Right ventricle myocardium superior (tissue), 1 donor: Measurements from ENCODE around the gene KYAT1. TPM values are rescaled to one million over a fixed set of nuclear protein-coding genes. Genes with fewer than 3 reads are reported as not detected.
"Not testable (repeated sequence)": the region's sequence is repeated elsewhere in the genome, so short reads cannot be mapped to it uniquely, and the experiment has no call there.

Experiments
- ATAC-seq: fragments of 200-7000 bp; cut with Tn5 transposase; one replicate; pipeline ENCODE4 v1.9.1; 2020; ENCODE audit warnings: mild to moderate bottlenecking; ENCODE audit not compliant: poor library complexity
- DNase-seq: peaks from one replicate; pipeline ENCODE4 v3.0.0-alpha.2; 2020
- intact Hi-C: fragments of 100-400 bp; cut with DNase I; formaldehyde crosslinking; loops from one replicate; pipeline ENCODE4 v1.11.2; 2022
- total RNA-seq: library from RNA; stranded (reverse); fragmentation: NEBNext Ultra II Directional; extraction: Animal tissue kit (Norgen Biotek cat#: 25700); gene quantifications from one replicate; pipeline ENCODE4 v1.2.1, GENCODE V29; 2021
- donor health status: DM: no; HTN: yes; CAD: no; lungs with severe emphysema.

The KYAT1 gene
- total RNA-seq, 1 donor from 2014 or later, result 12.6 TPM

GRCh38 chr9:128892221-128892921 lies 10.6 kb upstream of the KYAT1 start:
- intact Hi-C loops, result no loop called here
- ATAC-seq, result peak; percentile 89
- peak; percentile 91 for DNase-seq

GRCh38 chr9:128891321-128892220 lies 9.8 kb upstream of the KYAT1 start:
- ATAC-seq (no peak), DNase-seq (no peak)
- intact Hi-C loops, result no loop called here

- intact Hi-C loops, result no loop called here
- DNase-seq (no peak), ATAC-seq (no peak)
Observed at GRCh38 chr9:128887914-128888350, 6.2 kb upstream of the KYAT1 start.

- intact Hi-C loops, result no loop called here
- ATAC-seq, result no peak
- no peak for DNase-seq
Observed at GRCh38 chr9:128887049-128887448, 5.3 kb upstream of the KYAT1 start.

- intact Hi-C loops, result no loop called here
- no peak for DNase-seq
- no peak for ATAC-seq
Observed at GRCh38 chr9:128886211-128886891, 4.6 kb upstream of the KYAT1 start.

GRCh38 chr9:128885798-128886197 lies 4.0 kb upstream of the KYAT1 start:
- intact Hi-C loops, result no loop called here
- no peak for DNase-seq
- no peak for ATAC-seq

- DNase-seq (no peak), ATAC-seq (no peak)
- intact Hi-C loops, result no loop called here
Observed at GRCh38 chr9:128885376-128885775, 3.6 kb upstream of the KYAT1 start.

- intact Hi-C loops, result loop anchor here (5.0 kb wide), 1 partner anchor 38 kb away; the partner anchor contains the start of gene PHYHD1
- ATAC-seq, result no peak
Observed at GRCh38 chr9:128884164-128884563, 2.4 kb upstream of the KYAT1 start.

GRCh38 chr9:128882677-128883603 lies 1.2 kb upstream of the KYAT1 start:
- intact Hi-C loops, result loop anchor here (5.0 kb wide), 1 partner anchor 39 kb away; the partner anchor contains the start of gene PHYHD1
- DNase-seq, result no peak

More at GRCh38 chr9:128884164-128884563, 2.4 kb upstream of the KYAT1 start:
- no peak for DNase-seq

GRCh38 chr9:128877852-128878251 lies 3.9 kb downstream of the KYAT1 start:
- intact Hi-C loops, result no loop called here
- ATAC-seq, result no peak
- no peak for DNase-seq

More at GRCh38 chr9:128882677-128883603, 1.2 kb upstream of the KYAT1 start:
- no peak for ATAC-seq

GRCh38 chr9:128870941-128871265 lies 10.8 kb downstream of the KYAT1 start:
- ATAC-seq, DNase-seq, intact Hi-C loops: not testable (repeated sequence)

GRCh38 chr9:128870128-128870940 lies 11.4 kb downstream of the KYAT1 start:
- intact Hi-C loops, result no loop called here
- DNase-seq (no peak), ATAC-seq (no peak)

- intact Hi-C loops, result loop anchor here (2.0 kb wide), 1 partner anchor 65 kb away; no protein-coding TSS in a partner anchor
- ATAC-seq (peak; percentile 91), DNase-seq (peak; percentile 88)
Observed at GRCh38 chr9:128863647-128864046, 18.1 kb downstream of the KYAT1 start.

- intact Hi-C loops, result loop anchor here (2.0 kb wide), 1 partner anchor 66 kb away; no protein-coding TSS in a partner anchor
- DNase-seq, result peak; percentile 53
- peak; percentile 71 for ATAC-seq
Observed at GRCh38 chr9:128862401-128862851, 19.3 kb downstream of the KYAT1 start.

GRCh38 chr9:128861501-128861900 lies 20.2 kb downstream of the KYAT1 start:
- no peak for ATAC-seq
- DNase-seq, result peak; percentile 6
- intact Hi-C loops, result no loop called here

GRCh38 chr9:128860937-128861336 lies 20.8 kb downstream of the KYAT1 start:
- DNase-seq (no peak), ATAC-seq (no peak)
- intact Hi-C loops, result no loop called here

- intact Hi-C loops, ATAC-seq: not testable (repeated sequence)
- peak; percentile 4 for DNase-seq
Observed at GRCh38 chr9:128858476-128858875, 23.3 kb downstream of the KYAT1 start.
